ENCODE data around the gene ADAM22.

DNA sequence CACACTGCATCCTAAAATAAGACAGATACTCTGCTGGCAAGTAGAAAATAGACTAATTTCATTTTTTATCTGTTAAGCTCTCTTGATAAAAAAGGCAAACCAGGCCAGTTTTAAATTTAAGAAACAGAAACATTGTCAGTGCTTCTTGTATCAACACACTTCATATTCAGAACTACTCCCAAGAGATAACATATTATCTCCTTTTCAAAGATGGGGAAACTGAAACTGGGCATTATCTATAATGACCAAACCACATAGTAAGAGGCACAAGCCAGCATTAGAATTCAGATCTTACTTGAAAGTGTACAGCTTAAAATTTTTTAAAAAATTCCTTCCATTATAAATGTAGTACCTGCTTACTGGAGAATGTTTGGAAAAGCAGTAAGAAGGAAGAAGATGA, 271.1 kb downstream of the ADAM22 start:
- TF ChIP-seq, protein P1, sequence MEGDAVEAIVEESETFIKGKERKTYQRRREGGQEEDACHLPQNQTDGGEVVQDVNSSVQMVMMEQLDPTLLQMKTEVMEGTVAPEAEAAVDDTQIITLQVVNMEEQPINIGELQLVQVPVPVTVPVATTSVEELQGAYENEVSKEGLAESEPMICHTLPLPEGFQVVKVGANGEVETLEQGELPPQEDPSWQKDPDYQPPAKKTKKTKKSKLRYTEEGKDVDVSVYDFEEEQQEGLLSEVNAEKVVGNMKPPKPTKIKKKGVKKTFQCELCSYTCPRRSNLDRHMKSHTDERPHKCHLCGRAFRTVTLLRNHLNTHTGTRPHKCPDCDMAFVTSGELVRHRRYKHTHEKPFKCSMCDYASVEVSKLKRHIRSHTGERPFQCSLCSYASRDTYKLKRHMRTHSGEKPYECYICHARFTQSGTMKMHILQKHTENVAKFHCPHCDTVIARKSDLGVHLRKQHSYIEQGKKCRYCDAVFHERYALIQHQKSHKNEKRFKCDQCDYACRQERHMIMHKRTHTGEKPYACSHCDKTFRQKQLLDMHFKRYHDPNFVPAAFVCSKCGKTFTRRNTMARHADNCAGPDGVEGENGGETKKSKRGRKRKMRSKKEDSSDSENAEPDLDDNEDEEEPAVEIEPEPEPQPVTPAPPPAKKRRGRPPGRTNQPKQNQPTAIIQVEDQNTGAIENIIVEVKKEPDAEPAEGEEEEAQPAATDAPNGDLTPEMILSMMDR (IDR thresholded peaks at IDR 0.05 in 8 of 11, conservative IDR thresholded peaks at IDR 0.05 in 3 of 11), result no peak
- no peak for TF ChIP-seq POLR2AphosphoS5 (IDR thresholded peaks at IDR 0.05)

Measured in spleen (tissue), 7 donors.